Vagina (tissue), 2 donors: Measurements from ENCODE around the gene SMURF1. TPM values are rescaled to one million over a fixed set of nuclear protein-coding genes. Genes with fewer than 3 reads are reported as not detected.
"Not testable (repeated sequence)": the region's sequence is repeated elsewhere in the genome, so short reads cannot be mapped to it uniquely, and the experiment has no call there.

Source experiments
- DNase-seq, 2 donors: peaks; one replicate each; pipeline ENCODE4 v3.0.0-alpha.2; 2017; ENCODE audit errors: extremely low spot score in 2 of 2
- H3K27ac ChIP-seq: fragments of 200-600 bp; sonication (generic); one replicate; pipeline ENCODE4 v1.5.1; 2019
- H3K27me3 ChIP-seq: fragments of 200-600 bp; sonication (generic); one replicate; pipeline ENCODE4 v1.5.1; 2019
- H3K36me3 ChIP-seq, 2 donors: fragments of 200-600 bp; sonication (generic); one replicate each; pipeline ENCODE4 v1.5.1; 2017 to 2019
- H3K4me1 ChIP-seq: fragments of 200-600 bp; sonication (generic); one replicate; pipeline ENCODE4 v1.5.1; 2019
- H3K4me3 ChIP-seq, 2 donors: fragments of 200-600 bp; sonication (generic); 1 replicate in 1 of 2; 2 replicates in 1 of 2; pipeline ENCODE4 v1.5.1; 2016 to 2019
- H3K9me3 ChIP-seq: fragments of 200-600 bp; sonication (generic); one replicate; pipeline ENCODE4 v1.5.1; 2019
- POLR2A ChIP-seq, 2 donors: fragments of 450-650 bp; IDR thresholded peaks; one replicate each; pipeline ENCODE4 v1.6.1; 2017; ENCODE audit warnings: antibody characterized with exemption in 2 of 2, mild to moderate bottlenecking in 2 of 2, moderate library complexity in 2 of 2
- POLR2AphosphoS5 ChIP-seq, 2 donors: sonication (generic); formaldehyde crosslinking; IDR thresholded peaks; one replicate each; pipeline ENCODE4 v1.9.0; 2017; ENCODE audit warnings: antibody characterized with exemption in 2 of 2, mild to moderate bottlenecking in 2 of 2, low read depth in 1 of 2; ENCODE audit not compliant: insufficient read depth in 1 of 2
- intact Hi-C: fragments of 100-400 bp; cut with DNase I; formaldehyde crosslinking; loops from one replicate; pipeline ENCODE4 v1.15.1; 2023
- total RNA-seq: library from RNA; depleted of rRNA; stranded (reverse); fragments of >200 nt; gene quantifications from one replicate; pipeline ENCODE4 v1.2.3, GENCODE V29; 2016
- TF ChIP-seq, protein P1 (sequence below), 3 experiments: fragments of 450-650 bp in 2 of 3; fragments of 200-600 bp in 1 of 3; sonication (generic) in 1 of 3; IDR thresholded peaks; one replicate each; pipeline ENCODE4 v1.5.1; 2017 to 2019; ENCODE audit warnings: antibody characterized with exemption in 3 of 3, mild to moderate bottlenecking in 2 of 3, moderate library complexity in 2 of 3

The SMURF1 gene
- total RNA-seq, 1 donor from 2014 or later: 30.0 TPM

DNA sequence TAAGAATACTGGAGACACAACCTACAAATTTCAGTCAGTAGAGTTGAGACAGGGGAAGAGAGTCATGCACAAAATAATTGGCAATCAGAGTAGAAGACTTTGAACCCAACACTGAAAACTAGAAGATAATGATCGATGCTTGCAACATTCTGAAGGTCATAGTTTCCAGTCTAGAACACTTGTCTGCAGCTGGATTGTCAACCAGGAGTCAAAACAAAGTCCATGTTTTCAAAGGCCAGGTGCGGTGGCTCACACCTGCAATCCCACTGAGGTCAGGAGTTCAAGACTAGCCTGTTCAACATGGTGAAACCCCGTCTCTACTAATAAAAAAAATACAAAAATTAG, 26.8 kb upstream of the SMURF1 start:
- Histone ChIP-seq H3K27me3 (no peaks in the 10 kb centered on the region), H3K36me3 (no peaks in the 10 kb centered on the region), H3K27ac (no peak overlapping the region), H3K9me3 (no peaks in the 10 kb centered on the region), H3K4me3 (no peak overlapping the region), H3K4me1 (no peaks in the 10 kb centered on the region)
- DNase-seq: no peak
- intact Hi-C loops: no loop called here
- TF ChIP-seq, protein P1, sequence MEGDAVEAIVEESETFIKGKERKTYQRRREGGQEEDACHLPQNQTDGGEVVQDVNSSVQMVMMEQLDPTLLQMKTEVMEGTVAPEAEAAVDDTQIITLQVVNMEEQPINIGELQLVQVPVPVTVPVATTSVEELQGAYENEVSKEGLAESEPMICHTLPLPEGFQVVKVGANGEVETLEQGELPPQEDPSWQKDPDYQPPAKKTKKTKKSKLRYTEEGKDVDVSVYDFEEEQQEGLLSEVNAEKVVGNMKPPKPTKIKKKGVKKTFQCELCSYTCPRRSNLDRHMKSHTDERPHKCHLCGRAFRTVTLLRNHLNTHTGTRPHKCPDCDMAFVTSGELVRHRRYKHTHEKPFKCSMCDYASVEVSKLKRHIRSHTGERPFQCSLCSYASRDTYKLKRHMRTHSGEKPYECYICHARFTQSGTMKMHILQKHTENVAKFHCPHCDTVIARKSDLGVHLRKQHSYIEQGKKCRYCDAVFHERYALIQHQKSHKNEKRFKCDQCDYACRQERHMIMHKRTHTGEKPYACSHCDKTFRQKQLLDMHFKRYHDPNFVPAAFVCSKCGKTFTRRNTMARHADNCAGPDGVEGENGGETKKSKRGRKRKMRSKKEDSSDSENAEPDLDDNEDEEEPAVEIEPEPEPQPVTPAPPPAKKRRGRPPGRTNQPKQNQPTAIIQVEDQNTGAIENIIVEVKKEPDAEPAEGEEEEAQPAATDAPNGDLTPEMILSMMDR (IDR thresholded peaks at IDR 0.05): no peak
- TF ChIP-seq POLR2A (IDR thresholded peaks at IDR 0.05): no peak
- TF ChIP-seq POLR2AphosphoS5 (IDR thresholded peaks at IDR 0.05; ENCODE audit: insufficient read depth in 1 of 2, low read depth in 1 of 2): no peak

DNA sequence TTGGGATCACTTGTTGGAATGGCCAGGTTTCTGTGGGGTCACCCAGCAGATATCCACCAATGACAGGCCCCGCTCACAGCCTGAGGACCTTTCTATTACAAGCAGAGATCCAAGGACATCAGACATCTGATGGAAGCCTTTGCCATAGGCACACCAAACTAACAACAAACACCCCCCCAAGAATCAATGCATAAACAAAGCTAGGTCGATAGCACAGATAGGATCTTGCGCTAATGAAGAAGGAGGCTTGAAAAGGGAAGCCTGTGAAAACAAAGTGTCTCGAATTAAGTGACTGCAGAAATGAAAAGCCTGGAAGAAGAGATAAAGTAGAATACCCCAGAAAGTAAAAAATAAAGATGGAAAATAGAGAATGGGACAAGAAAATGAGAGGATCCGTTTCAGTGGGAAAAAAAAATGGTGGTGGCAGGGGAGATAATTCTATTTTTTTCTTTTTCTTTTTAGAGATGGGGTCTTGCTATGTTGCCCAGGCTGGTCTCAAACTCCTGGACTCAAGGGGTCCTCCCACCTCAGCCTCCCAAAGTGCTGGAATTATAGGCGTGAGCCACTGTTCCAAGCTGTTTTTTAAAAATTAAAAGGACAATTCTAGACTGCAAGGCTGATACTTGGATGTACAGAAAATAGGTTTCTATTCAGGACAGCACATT, 26.3 kb upstream of the SMURF1 start:
- TF ChIP-seq POLR2A (IDR thresholded peaks at IDR 0.05): no peak
- TF ChIP-seq, protein P1 (IDR thresholded peaks at IDR 0.05): no peak
- Histone ChIP-seq H3K27ac (no peak overlapping the region), H3K36me3 (no peaks in the 10 kb centered on the region), H3K4me3 (no peak overlapping the region), H3K4me1 (no peaks in the 10 kb centered on the region), H3K9me3 (no peaks in the 10 kb centered on the region), H3K27me3 (no peaks in the 10 kb centered on the region)
- intact Hi-C loops: no loop called here
- no peak for DNase-seq

DNA sequence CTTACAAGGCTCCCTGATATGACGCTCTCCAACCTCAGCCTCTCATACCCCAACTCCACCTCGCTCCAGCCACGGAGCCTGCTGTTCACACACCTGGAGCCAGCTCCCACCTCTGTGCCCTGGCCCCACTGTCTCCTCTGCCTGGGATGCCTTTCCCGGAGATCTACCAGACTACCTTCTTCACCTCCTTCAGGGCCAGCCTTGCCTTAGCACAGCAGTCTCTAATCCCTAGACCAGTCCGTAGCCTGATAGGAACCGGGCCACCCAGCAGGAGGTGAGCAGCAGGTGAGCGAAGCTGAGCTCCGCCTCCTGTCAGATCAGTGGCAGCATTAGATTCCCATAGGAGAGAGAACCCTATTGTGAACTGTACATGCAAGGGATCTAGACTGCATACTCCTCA, 23.2 kb upstream of the SMURF1 start:
- H3K27me3 ChIP-seq: no peaks in the 10 kb centered on the region
- H3K9me3 ChIP-seq: no peaks in the 10 kb centered on the region
- no peak overlapping the region for H3K4me3 ChIP-seq
- no peaks in the 10 kb centered on the region for H3K4me1 ChIP-seq
- TF ChIP-seq, protein P1 (IDR thresholded peaks at IDR 0.05): no peak
- TF ChIP-seq POLR2AphosphoS5 (IDR thresholded peaks at IDR 0.05; ENCODE audit: insufficient read depth in 1 of 2, low read depth in 1 of 2) (no peak), POLR2A (IDR thresholded peaks at IDR 0.05) (no peak)
- no peak overlapping the region for H3K27ac ChIP-seq
- no peak for DNase-seq
- no peaks in the 10 kb centered on the region for H3K36me3 ChIP-seq
- intact Hi-C loops: no loop called here

DNA sequence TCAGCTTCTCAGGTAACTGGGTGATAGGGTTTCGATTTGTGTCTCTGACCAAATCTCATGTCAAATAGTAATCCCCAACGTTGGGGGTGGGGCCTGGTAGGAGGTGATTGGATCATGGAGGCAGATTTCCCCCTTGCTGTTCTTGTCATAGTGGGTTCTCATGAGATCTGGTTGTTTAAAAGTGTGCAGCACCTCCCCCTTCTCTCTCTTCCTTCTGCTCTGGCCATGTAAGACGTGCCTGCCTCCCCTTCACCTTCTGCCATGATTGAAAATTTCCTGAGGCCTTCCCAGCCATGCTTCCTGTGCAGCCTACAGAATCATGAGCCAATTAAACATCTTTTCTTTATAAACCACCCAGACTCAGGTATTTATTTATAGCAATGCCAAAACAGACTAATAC, 21.9 kb upstream of the SMURF1 start:
- Histone ChIP-seq H3K36me3 (no peaks in the 10 kb centered on the region), H3K27me3 (no peaks in the 10 kb centered on the region), H3K27ac (no peak overlapping the region), H3K4me3 (no peak overlapping the region), H3K9me3 (no peaks in the 10 kb centered on the region), H3K4me1 (no peaks in the 10 kb centered on the region)
- intact Hi-C loops: no loop called here
- TF ChIP-seq POLR2A (IDR thresholded peaks at IDR 0.05) (no peak), POLR2AphosphoS5 (IDR thresholded peaks at IDR 0.05; ENCODE audit: insufficient read depth in 1 of 2, low read depth in 1 of 2) (no peak)
- TF ChIP-seq, protein P1 (IDR thresholded peaks at IDR 0.05): no peak
- DNase-seq: no peak

DNA sequence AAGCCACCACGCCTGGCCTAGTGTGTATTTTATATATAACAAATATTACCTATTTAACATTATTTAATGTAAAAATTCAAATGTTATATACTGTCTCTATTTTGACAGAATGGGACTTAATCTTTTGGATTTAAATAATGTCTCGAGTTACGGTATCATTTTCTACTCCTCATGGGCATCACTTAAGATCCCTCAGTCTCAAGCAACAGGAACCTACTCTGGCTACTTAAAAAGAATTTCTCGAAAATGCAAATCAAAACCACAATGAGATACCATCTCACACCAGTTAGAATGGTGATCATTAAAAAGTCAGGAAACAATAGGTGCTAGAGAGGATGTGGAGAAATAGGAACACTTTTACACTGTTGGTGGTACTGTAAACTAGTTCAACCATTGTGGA, 19.8 kb upstream of the SMURF1 start:
- H3K4me3 ChIP-seq, H3K36me3 ChIP-seq, H3K27me3 ChIP-seq, H3K27ac ChIP-seq, intact Hi-C loops, H3K4me1 ChIP-seq, DNase-seq, H3K9me3 ChIP-seq: not testable (repeated sequence)
